ENCODE results near the gene ISG15. TPM values are rescaled to one million over a fixed set of nuclear protein-coding genes. Genes with fewer than 3 reads are reported as not detected.

Gene ISG15
- total and polyA plus RNA-seq, 2 of the 13 experiments (the other 11 are each of a cell fraction or from before 2014, with no cell fraction given), result 42.1 to 54.9 TPM

GRCh38 chr1:1006305-1007159, 6.8 kb upstream of the ISG15 start (continued):
- TF ChIP-seq ZBTB40 (IDR thresholded peaks at IDR 0.05) (no peak), ZBTB40 (CRISPR knock-in tag; IDR thresholded peaks at IDR 0.05) (peak; percentile 74), ZNF335 (CRISPR knock-in tag; IDR thresholded peaks at IDR 0.05) (peak; percentile 63; the same call in 1 of the 2 replicates), ZNF878 (CRISPR knock-in tag; IDR thresholded peaks at IDR 0.05) (peak; percentile 92), ZNF841 (CRISPR knock-in tag; IDR thresholded peaks at IDR 0.05; ENCODE audit: borderline replicate concordance) (no peak), ZNF598 (CRISPR knock-in tag; IDR thresholded peaks at IDR 0.05; ENCODE audit: borderline replicate concordance) (no peak), ZNF576 (CRISPR knock-in tag; IDR thresholded peaks at IDR 0.05) (no peak), ZNF83 (CRISPR knock-in tag; IDR thresholded peaks at IDR 0.05; ENCODE audit: borderline replicate concordance) (no peak), MEF2D (CRISPR knock-in tag; IDR thresholded peaks at IDR 0.05) (peak; percentile 94; the same call in 1 of the 2 replicates), TSC22D2 (CRISPR knock-in tag; IDR thresholded peaks at IDR 0.05; ENCODE audit: borderline replicate concordance) (0 out of 2 replicates have a peak, but pooled peaks have one; percentile 42), NRL (CRISPR knock-in tag; IDR thresholded peaks at IDR 0.05; ENCODE audit: borderline replicate concordance) (peak; percentile 88), PAF1 (CRISPR knock-in tag; IDR thresholded peaks at IDR 0.05) (no peak), ZNF30 (CRISPR knock-in tag; IDR thresholded peaks at IDR 0.05) (no peak), NFE2L1 (CRISPR knock-in tag; IDR thresholded peaks at IDR 0.05; ENCODE audit: borderline replicate concordance) (0 out of 2 replicates have a peak, but pooled peaks have one; percentile 34), MXI1 (IDR thresholded peaks at IDR 0.05; ENCODE audit: borderline replicate concordance, low read depth, low read length) (peak; percentile 93; the same call in 1 of the 3 replicates), AKAP8 (CRISPR knock-in tag; IDR thresholded peaks at IDR 0.05) (0 out of 2 replicates have a peak, but pooled peaks have one; percentile 74), ATF2 (CRISPR knock-in tag; IDR thresholded peaks at IDR 0.05) (peak; percentile 94), ATF3 (CRISPR knock-in tag; IDR thresholded peaks at IDR 0.05) (peak; percentile 98)

All from HepG2 (cell line).